Measurements from ENCODE around the gene STX1B. TPM values are rescaled to one million over a fixed set of nuclear protein-coding genes. Genes with fewer than 3 reads are reported as not detected.
"Not testable (repeated sequence)": the region's sequence is repeated elsewhere in the genome, so short reads cannot be mapped to it uniquely, and the experiment has no call there.

STX1B gene
- total RNA-seq, 1 donor from 2014 or later: 11.0 TPM

- no peak for DNase-seq (ENCODE audit: low read depth)
- H3K9ac ChIP-seq (ENCODE audit: low read length): no peak overlapping the region
- no peak overlapping the region for H3K4me2 ChIP-seq (ENCODE audit: low read length)
- no peaks in the 10 kb centered on the region for H3K36me3 Mint-ChIP-seq (ENCODE audit: low read depth, unreplicated experiment)
- H3K36me3 ChIP-seq (ENCODE audit: insufficient read depth, low read length): no peaks in the 10 kb centered on the region
- no peak for TF ChIP-seq EZH2 (IDR thresholded peaks at IDR 0.05; ENCODE audit: insufficient read depth, low read length)
- no peak for TF ChIP-seq CTCF (IDR thresholded peaks at IDR 0.05; ENCODE audit: insufficient read depth, low read depth, low read length)
- H4K20me1 ChIP-seq (ENCODE audit: insufficient read depth, low read length): no peaks in the 10 kb centered on the region
- no peak overlapping the region for H3K4me3 ChIP-seq (ENCODE audit: insufficient read depth, low read depth, low read length)
- no peak overlapping the region for H3K4me3 Mint-ChIP-seq (ENCODE audit: unreplicated experiment)
- H3K27ac Mint-ChIP-seq (ENCODE audit: unreplicated experiment): no peak overlapping the region
- H3K27ac ChIP-seq (ENCODE audit: low read depth, low read length): no peak overlapping the region
- H3K4me1 Mint-ChIP-seq (ENCODE audit: low read depth, unreplicated experiment): peaks cover 3% of the 10 kb centered on the region
- FAIRE-seq: no peak
- no peaks in the 10 kb centered on the region for H3K9me3 Mint-ChIP-seq (ENCODE audit: unreplicated experiment)
- no peaks in the 10 kb centered on the region for H3K79me2 ChIP-seq (ENCODE audit: insufficient read depth, low read length)
- H3K27me3 Mint-ChIP-seq (ENCODE audit: low read depth, unreplicated experiment): peaks cover 3% of the 10 kb centered on the region
- no peaks in the 10 kb centered on the region for H3K27me3 ChIP-seq (ENCODE audit: insufficient read depth, low read length)
- no peaks in the 10 kb centered on the region for H3K4me1 ChIP-seq (ENCODE audit: insufficient read depth, low read length)
- H2AFZ ChIP-seq (ENCODE audit: low read depth, low read length): no peak overlapping the region
- H3K9me3 ChIP-seq (ENCODE audit: insufficient read depth, low read depth, low read length): no peaks in the 10 kb centered on the region
These were observed 10.1 kb upstream of the STX1B start for GRCh38 chr16:31020536-31020935.

GRCh38 chr16:31017756-31018155, 7.3 kb upstream of the STX1B start:
- H3K27ac ChIP-seq (ENCODE audit: low read depth, low read length); H3K4me3 Mint-ChIP-seq (ENCODE audit: unreplicated experiment); H3K36me3 Mint-ChIP-seq (ENCODE audit: low read depth, unreplicated experiment); H3K9me3 ChIP-seq (ENCODE audit: insufficient read depth, low read depth, low read length); H2AFZ ChIP-seq (ENCODE audit: low read depth, low read length); H3K36me3 ChIP-seq (ENCODE audit: insufficient read depth, low read length); H3K9ac ChIP-seq (ENCODE audit: low read length); DNase-seq (ENCODE audit: low read depth); H3K79me2 ChIP-seq (ENCODE audit: insufficient read depth, low read length); H3K9me3 Mint-ChIP-seq (ENCODE audit: unreplicated experiment); FAIRE-seq; H3K27ac Mint-ChIP-seq (ENCODE audit: unreplicated experiment); H3K4me3 ChIP-seq (ENCODE audit: insufficient read depth, low read depth, low read length); H3K4me1 Mint-ChIP-seq (ENCODE audit: low read depth, unreplicated experiment); H3K27me3 ChIP-seq (ENCODE audit: insufficient read depth, low read length); H4K20me1 ChIP-seq (ENCODE audit: insufficient read depth, low read length); H3K4me1 ChIP-seq (ENCODE audit: insufficient read depth, low read length); H3K4me2 ChIP-seq (ENCODE audit: low read length): not testable (repeated sequence)
- peaks cover 12% of the 10 kb centered on the region for H3K27me3 Mint-ChIP-seq (ENCODE audit: low read depth, unreplicated experiment)

- no peaks in the 10 kb centered on the region for H3K9me3 Mint-ChIP-seq (ENCODE audit: unreplicated experiment)
- no peak for FAIRE-seq
These were observed 5.6 kb upstream of the STX1B start for GRCh38 chr16:31016018-31016417.

GRCh38 chr16:31013292-31013691, 2.9 kb upstream of the STX1B start:
- not testable (repeated sequence) for DNase-seq (ENCODE audit: low read depth); H3K9me3 ChIP-seq (ENCODE audit: insufficient read depth, low read depth, low read length); H3K9ac ChIP-seq (ENCODE audit: low read length); H3K4me3 ChIP-seq (ENCODE audit: insufficient read depth, low read depth, low read length); FAIRE-seq; H3K4me3 Mint-ChIP-seq (ENCODE audit: unreplicated experiment); H3K27ac ChIP-seq (ENCODE audit: low read depth, low read length); H2AFZ ChIP-seq (ENCODE audit: low read depth, low read length); H3K36me3 ChIP-seq (ENCODE audit: insufficient read depth, low read length); H3K36me3 Mint-ChIP-seq (ENCODE audit: low read depth, unreplicated experiment); H4K20me1 ChIP-seq (ENCODE audit: insufficient read depth, low read length); H3K27ac Mint-ChIP-seq (ENCODE audit: unreplicated experiment); H3K27me3 ChIP-seq (ENCODE audit: insufficient read depth, low read length); H3K9me3 Mint-ChIP-seq (ENCODE audit: unreplicated experiment); H3K4me2 ChIP-seq (ENCODE audit: low read length)
- Mint-ChIP-seq H3K4me1 (ENCODE audit: low read depth, unreplicated experiment) (peaks cover 15% of the 10 kb centered on the region), H3K27me3 (ENCODE audit: low read depth, unreplicated experiment) (peaks cover 26% of the 10 kb centered on the region)
- Histone ChIP-seq H3K4me1 (ENCODE audit: insufficient read depth, low read length) (peaks cover 20% of the 10 kb centered on the region), H3K79me2 (ENCODE audit: insufficient read depth, low read length) (peaks cover 19% of the 10 kb centered on the region)

More at GRCh38 chr16:31016018-31016417, 5.6 kb upstream of the STX1B start:
- Histone ChIP-seq H3K9ac (ENCODE audit: low read length) (no peak overlapping the region), H3K27me3 (ENCODE audit: insufficient read depth, low read length) (no peaks in the 10 kb centered on the region), H2AFZ (ENCODE audit: low read depth, low read length) (no peak overlapping the region), H4K20me1 (ENCODE audit: insufficient read depth, low read length) (no peaks in the 10 kb centered on the region), H3K4me1 (ENCODE audit: insufficient read depth, low read length) (peaks cover 2% of the 10 kb centered on the region), H3K4me2 (ENCODE audit: low read length) (no peak overlapping the region), H3K36me3 (ENCODE audit: insufficient read depth, low read length) (no peaks in the 10 kb centered on the region), H3K4me3 (ENCODE audit: insufficient read depth, low read depth, low read length) (no peak overlapping the region), H3K27ac (ENCODE audit: low read depth, low read length) (no peak overlapping the region), H3K79me2 (ENCODE audit: insufficient read depth, low read length) (no peaks in the 10 kb centered on the region), H3K9me3 (ENCODE audit: insufficient read depth, low read depth, low read length) (no peaks in the 10 kb centered on the region)
- Mint-ChIP-seq H3K27ac (ENCODE audit: unreplicated experiment) (no peak overlapping the region), H3K27me3 (ENCODE audit: low read depth, unreplicated experiment) (peaks cover 26% of the 10 kb centered on the region), H3K4me3 (ENCODE audit: unreplicated experiment) (no peak overlapping the region), H3K4me1 (ENCODE audit: low read depth, unreplicated experiment) (peaks cover 1% of the 10 kb centered on the region), H3K36me3 (ENCODE audit: low read depth, unreplicated experiment) (no peaks in the 10 kb centered on the region)
- no peak for DNase-seq (ENCODE audit: low read depth)
- TF ChIP-seq CTCF (IDR thresholded peaks at IDR 0.05; ENCODE audit: insufficient read depth, low read depth, low read length) (no peak), EZH2 (IDR thresholded peaks at IDR 0.05; ENCODE audit: insufficient read depth, low read length) (no peak)

- H3K4me1 ChIP-seq (ENCODE audit: insufficient read depth, low read length): peaks cover 31% of the 10 kb centered on the region
- H3K4me3 ChIP-seq (ENCODE audit: insufficient read depth, low read depth, low read length); H3K9ac ChIP-seq (ENCODE audit: low read length); DNase-seq (ENCODE audit: low read depth); H3K9me3 Mint-ChIP-seq (ENCODE audit: unreplicated experiment); H3K27ac Mint-ChIP-seq (ENCODE audit: unreplicated experiment); H2AFZ ChIP-seq (ENCODE audit: low read depth, low read length); H3K4me2 ChIP-seq (ENCODE audit: low read length); H3K9me3 ChIP-seq (ENCODE audit: insufficient read depth, low read depth, low read length); H3K27me3 ChIP-seq (ENCODE audit: insufficient read depth, low read length); H3K27ac ChIP-seq (ENCODE audit: low read depth, low read length); FAIRE-seq; H3K36me3 ChIP-seq (ENCODE audit: insufficient read depth, low read length); H3K36me3 Mint-ChIP-seq (ENCODE audit: low read depth, unreplicated experiment); H4K20me1 ChIP-seq (ENCODE audit: insufficient read depth, low read length): not testable (repeated sequence)
- H3K79me2 ChIP-seq (ENCODE audit: insufficient read depth, low read length): peaks cover 28% of the 10 kb centered on the region
- peaks cover 21% of the 10 kb centered on the region for H3K4me1 Mint-ChIP-seq (ENCODE audit: low read depth, unreplicated experiment)
- peak overlapping the region; percentile 85 for H3K4me3 Mint-ChIP-seq (ENCODE audit: unreplicated experiment)
- peaks cover 26% of the 10 kb centered on the region for H3K27me3 Mint-ChIP-seq (ENCODE audit: low read depth, unreplicated experiment)
These were observed 1.4 kb upstream of the STX1B start for GRCh38 chr16:31011815-31012214.

Measured in astrocyte (in vitro differentiated cells and primary cell).